HG03025 (cell line): ENCODE results near the gene LAMC2.
"Not testable (repeated sequence)": the region's sequence is repeated elsewhere in the genome, so short reads cannot be mapped to it uniquely, and the experiment has no call there.

Source experiments
- ATAC-seq: cut with Tn5 transposase; IDR thresholded peaks from one replicate; pipeline ENCODE4 v1.9.1; 2021; ENCODE audit warnings: mild to moderate bottlenecking, moderate library complexity; ENCODE audit not compliant: unreplicated experiment, low FRiP score

LAMC2 gene

GRCh38 chr1:183185941-183186490 lies at the start of gene LAMC2:
LAMC2 (plus strand) TSS chr1:183186264; CDS start chr1:183186353, 89 bp downstream.
- ATAC-seq: no peak

- ATAC-seq: no peak
Measured at GRCh38 chr1:183137782-183138181, 48.3 kb upstream of the LAMC2 start.

GRCh38 chr1:183138301-183138700 lies 47.8 kb upstream of the LAMC2 start:
- ATAC-seq: no peak

- no peak for ATAC-seq
Measured at GRCh38 chr1:183139281-183139942, 46.7 kb upstream of the LAMC2 start.

- ATAC-seq: no peak
Measured at GRCh38 chr1:183140633-183141032, 45.4 kb upstream of the LAMC2 start.

GRCh38 chr1:183142171-183142570 lies 43.9 kb upstream of the LAMC2 start:
- ATAC-seq: no peak

GRCh38 chr1:183143576-183144315 lies 42.3 kb upstream of the LAMC2 start:
- ATAC-seq: no peak

GRCh38 chr1:183144752-183145151 lies 41.3 kb upstream of the LAMC2 start:
- no peak for ATAC-seq

- no peak for ATAC-seq
Measured at GRCh38 chr1:183147735-183148134, 38.3 kb upstream of the LAMC2 start.

GRCh38 chr1:183148599-183148998 lies 37.5 kb upstream of the LAMC2 start:
- ATAC-seq: no peak

- no peak for ATAC-seq
Measured at GRCh38 chr1:183149273-183149672, 36.8 kb upstream of the LAMC2 start.

- not testable (repeated sequence) for ATAC-seq
Measured at GRCh38 chr1:183150032-183150431, 36.0 kb upstream of the LAMC2 start.

GRCh38 chr1:183150445-183150844 lies 35.6 kb upstream of the LAMC2 start:
- no peak for ATAC-seq

- ATAC-seq: no peak
Measured at GRCh38 chr1:183152180-183152579, 33.9 kb upstream of the LAMC2 start.

GRCh38 chr1:183155939-183156338 lies 30.1 kb upstream of the LAMC2 start:
- no peak for ATAC-seq

- no peak for ATAC-seq
Measured at GRCh38 chr1:183159960-183160359, 26.1 kb upstream of the LAMC2 start.

GRCh38 chr1:183161391-183161790 lies 24.7 kb upstream of the LAMC2 start:
- no peak for ATAC-seq

- no peak for ATAC-seq
Measured at GRCh38 chr1:183163316-183163715, 22.7 kb upstream of the LAMC2 start.

- ATAC-seq: no peak
Measured at GRCh38 chr1:183164340-183164739, 21.7 kb upstream of the LAMC2 start.

GRCh38 chr1:183164963-183165362 lies 21.1 kb upstream of the LAMC2 start:
- no peak for ATAC-seq

GRCh38 chr1:183165456-183165855 lies 20.6 kb upstream of the LAMC2 start:
- ATAC-seq: no peak

- ATAC-seq: no peak
Measured at GRCh38 chr1:183166454-183166853, 19.6 kb upstream of the LAMC2 start.
